Panc1 (cell line): ENCODE results near the gene ZNF804B. TPM values are rescaled to one million over a fixed set of nuclear protein-coding genes. Genes with fewer than 3 reads are reported as not detected.

Source experiments
- ATAC-seq: fragments of 200-7000 bp; cut with Tn5 transposase; 2 replicates; pipeline ENCODE4 v1.9.1; 2020; ENCODE audit warnings: mild to moderate bottlenecking, moderate library complexity
- BruUV-seq: library from RNA; stranded (reverse); fragments of 400-500 nt; replicated peaks from 2 replicates; lab custom pipeline; 2021; lab: Mats Ljungman, UMichigan
- CTCF ChIA-PET: fragments of 300-600 bp; sonication (Branson Sonifier 250); formaldehyde crosslinking; loops from one replicate; lab custom pipeline; 2022; ENCODE audit warnings: antibody characterized with exemption; lab: Charles Lee
- POLR2A ChIA-PET: fragments of 300-600 bp; sonication (Branson Sonifier 250); formaldehyde crosslinking; loops from one replicate; lab custom pipeline; 2022; ENCODE audit warnings: antibody characterized with exemption; lab: Charles Lee
- DNase-seq: peaks from one replicate; pipeline ENCODE4 v3.0.0-alpha.2; 2010; ENCODE audit warnings: low read depth, low spot score
- H3K27ac ChIP-seq: 2 replicates; pipeline ENCODE4 v1.5.1; 2011; ENCODE audit warnings: mild to moderate bottlenecking, low read length, inconsistent platforms
- H3K27me3 ChIP-seq: fragments of 200-500 bp; sonication (Bioruptor generic); 2 replicates; pipeline ENCODE4 v1.6.0; 2014; ENCODE audit warnings: low read length, inconsistent platforms; ENCODE audit not compliant: control insufficient read depth, insufficient read depth
- H3K36me3 ChIP-seq: fragments of 200-500 bp; sonication (Bioruptor generic); 2 replicates; pipeline ENCODE4 v1.5.1; 2014; ENCODE audit warnings: inconsistent platforms, mild to moderate bottlenecking, low read length, moderate library complexity; ENCODE audit not compliant: control insufficient read depth, insufficient read depth
- H3K4me1 ChIP-seq: 2 replicates; pipeline ENCODE4 v1.5.1; 2011; ENCODE audit warnings: inconsistent platforms, mild to moderate bottlenecking, low read length, moderate library complexity; ENCODE audit not compliant: control insufficient read depth, insufficient read depth
- H3K4me3 ChIP-seq, 2 experiments: 2 replicates each; pipeline ENCODE4 v1.5.1; 2011 to 2012; ENCODE audit warnings: low read depth in 2 of 2, low read length in 2 of 2, mild to moderate bottlenecking in 2 of 2, inconsistent platforms in 1 of 2, moderate library complexity in 1 of 2
- H3K9me3 ChIP-seq: fragments of 200-500 bp; sonication (Bioruptor generic); 2 replicates; pipeline ENCODE4 v1.5.1; 2014; ENCODE audit warnings: low read depth, mild to moderate bottlenecking, inconsistent platforms, low read length, moderate library complexity; ENCODE audit not compliant: control insufficient read depth, insufficient read depth
- POLR2AphosphoS5 ChIP-seq: IDR thresholded peaks from 2 replicates; pipeline ENCODE4 v1.6.1; 2012; ENCODE audit warnings: mild to moderate bottlenecking, low read depth, low read length, moderate library complexity
- SIN3A ChIP-seq: IDR thresholded peaks from 2 replicates; pipeline ENCODE4 v1.6.1; 2012; ENCODE audit warnings: low read depth, mild to moderate bottlenecking, low read length, moderate library complexity, borderline replicate concordance; ENCODE audit not compliant: insufficient read depth
- TCF7L2 ChIP-seq: IDR thresholded peaks from 2 replicates; pipeline ENCODE4 v1.6.1; 2011; ENCODE audit warnings: mild to moderate bottlenecking, low read depth, low read length, inconsistent platforms
- in situ Hi-C: cut with HindIII; loops from 2 replicates; pipeline ENCODE4 v1.10.0; 2016; ENCODE audit warnings: low sequenced_read_pairs, low pct_unique_long_range_greater_than_20kb
- intact Hi-C: fragments of 100-400 bp; cut with micrococcal nuclease; formaldehyde crosslinking; loops from one replicate; pipeline ENCODE4 v1.10.0; 2022; ENCODE audit not compliant: unreplicated experiment
- total RNA-seq: library from RNA; stranded (reverse); gene quantifications from one replicate; pipeline ENCODE4 v1.2.1, GENCODE V29; 2021; ENCODE audit not compliant: unreplicated experiment
- TF ChIP-seq, protein P1 (sequence below): fragments of 450-650 bp; IDR thresholded peaks from 2 replicates; pipeline ENCODE4 v1.5.1; 2017; ENCODE audit warnings: mild to moderate bottlenecking
- TF ChIP-seq, protein P2 (sequence below), 2 experiments: IDR thresholded peaks; 2 replicates each; pipeline ENCODE4 v1.6.1; 2011 to 2012; ENCODE audit warnings: low read depth in 2 of 2, control low read depth in 1 of 2, low read length in 1 of 2, mild to moderate bottlenecking in 1 of 2, moderate library complexity in 1 of 2; ENCODE audit not compliant: insufficient read depth in 1 of 2

ZNF804B gene
- total RNA-seq, 1 experiment from 2014 or later = not detected

GRCh38 chr7:88737632-88738031 lies 21.9 kb upstream of the ZNF804B start:
- Histone ChIP-seq H3K4me1 (no peaks in the 10 kb centered on the region), H3K36me3 (no peaks in the 10 kb centered on the region), H3K4me3 (no peak overlapping the region), H3K27me3 (no peaks in the 10 kb centered on the region), H3K9me3 (no peaks in the 10 kb centered on the region), H3K27ac (no peak overlapping the region)
- in situ Hi-C loops = no loop called here
- CTCF ChIA-PET = no interaction called here
- BruUV-seq = no TSS peak
- TF ChIP-seq, protein P1, sequence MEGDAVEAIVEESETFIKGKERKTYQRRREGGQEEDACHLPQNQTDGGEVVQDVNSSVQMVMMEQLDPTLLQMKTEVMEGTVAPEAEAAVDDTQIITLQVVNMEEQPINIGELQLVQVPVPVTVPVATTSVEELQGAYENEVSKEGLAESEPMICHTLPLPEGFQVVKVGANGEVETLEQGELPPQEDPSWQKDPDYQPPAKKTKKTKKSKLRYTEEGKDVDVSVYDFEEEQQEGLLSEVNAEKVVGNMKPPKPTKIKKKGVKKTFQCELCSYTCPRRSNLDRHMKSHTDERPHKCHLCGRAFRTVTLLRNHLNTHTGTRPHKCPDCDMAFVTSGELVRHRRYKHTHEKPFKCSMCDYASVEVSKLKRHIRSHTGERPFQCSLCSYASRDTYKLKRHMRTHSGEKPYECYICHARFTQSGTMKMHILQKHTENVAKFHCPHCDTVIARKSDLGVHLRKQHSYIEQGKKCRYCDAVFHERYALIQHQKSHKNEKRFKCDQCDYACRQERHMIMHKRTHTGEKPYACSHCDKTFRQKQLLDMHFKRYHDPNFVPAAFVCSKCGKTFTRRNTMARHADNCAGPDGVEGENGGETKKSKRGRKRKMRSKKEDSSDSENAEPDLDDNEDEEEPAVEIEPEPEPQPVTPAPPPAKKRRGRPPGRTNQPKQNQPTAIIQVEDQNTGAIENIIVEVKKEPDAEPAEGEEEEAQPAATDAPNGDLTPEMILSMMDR = no peak
- no peak for TF ChIP-seq SIN3A
- no peak for TF ChIP-seq POLR2AphosphoS5
- TF ChIP-seq, protein P2, sequence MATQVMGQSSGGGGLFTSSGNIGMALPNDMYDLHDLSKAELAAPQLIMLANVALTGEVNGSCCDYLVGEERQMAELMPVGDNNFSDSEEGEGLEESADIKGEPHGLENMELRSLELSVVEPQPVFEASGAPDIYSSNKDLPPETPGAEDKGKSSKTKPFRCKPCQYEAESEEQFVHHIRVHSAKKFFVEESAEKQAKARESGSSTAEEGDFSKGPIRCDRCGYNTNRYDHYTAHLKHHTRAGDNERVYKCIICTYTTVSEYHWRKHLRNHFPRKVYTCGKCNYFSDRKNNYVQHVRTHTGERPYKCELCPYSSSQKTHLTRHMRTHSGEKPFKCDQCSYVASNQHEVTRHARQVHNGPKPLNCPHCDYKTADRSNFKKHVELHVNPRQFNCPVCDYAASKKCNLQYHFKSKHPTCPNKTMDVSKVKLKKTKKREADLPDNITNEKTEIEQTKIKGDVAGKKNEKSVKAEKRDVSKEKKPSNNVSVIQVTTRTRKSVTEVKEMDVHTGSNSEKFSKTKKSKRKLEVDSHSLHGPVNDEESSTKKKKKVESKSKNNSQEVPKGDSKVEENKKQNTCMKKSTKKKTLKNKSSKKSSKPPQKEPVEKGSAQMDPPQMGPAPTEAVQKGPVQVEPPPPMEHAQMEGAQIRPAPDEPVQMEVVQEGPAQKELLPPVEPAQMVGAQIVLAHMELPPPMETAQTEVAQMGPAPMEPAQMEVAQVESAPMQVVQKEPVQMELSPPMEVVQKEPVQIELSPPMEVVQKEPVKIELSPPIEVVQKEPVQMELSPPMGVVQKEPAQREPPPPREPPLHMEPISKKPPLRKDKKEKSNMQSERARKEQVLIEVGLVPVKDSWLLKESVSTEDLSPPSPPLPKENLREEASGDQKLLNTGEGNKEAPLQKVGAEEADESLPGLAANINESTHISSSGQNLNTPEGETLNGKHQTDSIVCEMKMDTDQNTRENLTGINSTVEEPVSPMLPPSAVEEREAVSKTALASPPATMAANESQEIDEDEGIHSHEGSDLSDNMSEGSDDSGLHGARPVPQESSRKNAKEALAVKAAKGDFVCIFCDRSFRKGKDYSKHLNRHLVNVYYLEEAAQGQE (IDR thresholded peaks at IDR 0.05; ENCODE audit: insufficient read depth in 1 of 2, low read depth in 2 of 2, low read length in 1 of 2) = no peak
- no peak for TF ChIP-seq TCF7L2
- ATAC-seq (no peak), DNase-seq (no peak)
- POLR2A ChIA-PET = no interaction called here
- intact Hi-C loops = no loop called here

DNA sequence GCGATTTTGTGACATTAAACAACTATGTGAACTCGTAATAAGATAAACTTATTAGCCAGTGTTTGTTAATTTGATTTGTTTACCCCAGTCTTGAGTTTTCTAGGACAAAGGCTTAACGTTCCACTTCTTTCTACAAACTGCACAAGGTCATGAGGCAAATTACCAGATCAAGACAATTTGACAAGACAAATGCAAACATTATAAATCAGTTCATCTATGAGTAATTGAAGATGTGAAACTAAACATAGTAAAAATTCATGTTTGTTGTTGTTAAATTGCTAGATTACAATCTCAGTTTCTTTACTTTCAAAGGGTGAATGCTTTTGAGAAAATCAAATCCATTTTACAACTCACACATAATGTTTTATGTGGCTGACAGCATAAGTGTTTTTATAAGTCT lies 13.4 kb upstream of the ZNF804B start:
- no peaks in the 10 kb centered on the region for H3K9me3 ChIP-seq
- no peak for DNase-seq
- no TSS peak for BruUV-seq
- H3K4me1 ChIP-seq = no peaks in the 10 kb centered on the region
- TF ChIP-seq, protein P2 (IDR thresholded peaks at IDR 0.05; ENCODE audit: insufficient read depth in 1 of 2, low read depth in 2 of 2, low read length in 1 of 2) = no peak
- TF ChIP-seq, protein P1 = no peak
- TF ChIP-seq TCF7L2 (no peak), SIN3A (no peak)
- no peak overlapping the region for H3K27ac ChIP-seq
- intact Hi-C loops = no loop called here
- in situ Hi-C loops = no loop called here
- no peak overlapping the region for H3K4me3 ChIP-seq
- POLR2A ChIA-PET = no interaction called here
- no peaks in the 10 kb centered on the region for H3K36me3 ChIP-seq
- ATAC-seq = no peak
- no peaks in the 10 kb centered on the region for H3K27me3 ChIP-seq
- CTCF ChIA-PET = no interaction called here
